Skeletal muscle satellite cell (primary cell): ENCODE measurements around the gene CHST12.

ENCODE experiments used
- H3K27me3 ChIP-seq: 2 replicates; pipeline ENCODE4 v1.7.0; 2013; ENCODE audit warnings: low read length; ENCODE audit not compliant: control insufficient read depth, insufficient read depth
- H3K36me3 ChIP-seq: 2 replicates; pipeline ENCODE4 v1.7.0; 2013; ENCODE audit warnings: mild to moderate bottlenecking, control low read depth, low read length; ENCODE audit not compliant: insufficient read depth
- H3K4me1 ChIP-seq: 2 replicates; pipeline ENCODE4 v1.7.0; 2013; ENCODE audit warnings: low read length; ENCODE audit not compliant: control insufficient read depth, insufficient read depth
- H3K4me2 ChIP-seq: 2 replicates; pipeline ENCODE4 v1.7.0; 2013; ENCODE audit warnings: mild to moderate bottlenecking, low read length
- H3K4me3 ChIP-seq: 2 replicates; pipeline ENCODE4 v1.7.0; 2013; ENCODE audit warnings: low read length
- H3K9ac ChIP-seq: 2 replicates; pipeline ENCODE4 v1.7.0; 2013; ENCODE audit warnings: mild to moderate bottlenecking, low read depth, low read length, moderate library complexity
- H3K9me3 ChIP-seq: replicated peaks from 2 replicates; pipeline ENCODE4 v1.7.0; 2013; ENCODE audit warnings: mild to moderate bottlenecking, control low read depth, low read length

The CHST12 gene

GRCh38 chr7:2471022-2471329, 67.6 kb downstream of the CHST12 start:
- Histone ChIP-seq H3K4me3 (no peak overlapping the region), H3K4me1 (peaks cover 13% of the 10 kb centered on the region), H3K9me3 (no peaks in the 10 kb centered on the region), H3K36me3 (no peaks in the 10 kb centered on the region), H3K27me3 (peaks cover 12% of the 10 kb centered on the region), H3K9ac (no peak overlapping the region), H3K4me2 (no peak overlapping the region)

DNA sequence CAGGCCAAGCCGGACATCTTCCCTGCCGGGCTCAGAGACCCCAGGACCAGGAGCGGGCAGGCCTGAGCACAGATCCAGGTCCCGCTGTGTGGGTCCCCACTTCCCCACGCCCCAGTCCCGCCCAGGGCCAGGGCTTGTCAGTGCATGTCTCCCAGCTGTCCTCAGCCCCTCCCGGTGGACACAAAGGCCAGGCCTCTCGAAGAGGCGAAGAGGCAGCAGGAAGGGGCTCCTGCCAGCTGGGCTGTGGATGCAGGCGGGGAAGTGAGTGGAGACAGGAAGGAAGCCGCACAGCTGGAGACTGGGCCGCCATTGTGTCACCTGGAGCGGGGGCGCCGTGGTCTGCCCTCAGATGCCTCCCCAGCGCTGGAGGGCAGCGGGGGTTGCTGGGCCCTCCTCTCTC, 68.0 kb downstream of the CHST12 start:
- Histone ChIP-seq H3K9ac (no peak overlapping the region), H3K4me2 (no peak overlapping the region), H3K4me1 (peaks cover 13% of the 10 kb centered on the region), H3K4me3 (no peak overlapping the region), H3K9me3 (no peaks in the 10 kb centered on the region), H3K36me3 (no peaks in the 10 kb centered on the region), H3K27me3 (peaks cover 10% of the 10 kb centered on the region)

GRCh38 chr7:2472739-2473138, 69.3 kb downstream of the CHST12 start:
- no peak overlapping the region for H3K9ac ChIP-seq
- H3K4me1 ChIP-seq: peaks cover 17% of the 10 kb centered on the region
- H3K4me2 ChIP-seq: no peak overlapping the region
- no peak overlapping the region for H3K4me3 ChIP-seq
- peaks cover 10% of the 10 kb centered on the region for H3K27me3 ChIP-seq
- H3K36me3 ChIP-seq: no peaks in the 10 kb centered on the region
- no peaks in the 10 kb centered on the region for H3K9me3 ChIP-seq

GRCh38 chr7:2473496-2474180, 70.2 kb downstream of the CHST12 start:
- Histone ChIP-seq H3K4me1 (peaks cover 26% of the 10 kb centered on the region), H3K4me3 (no peak overlapping the region), H3K9ac (no peak overlapping the region), H3K27me3 (peaks cover 10% of the 10 kb centered on the region), H3K4me2 (no peak overlapping the region), H3K9me3 (no peaks in the 10 kb centered on the region), H3K36me3 (no peaks in the 10 kb centered on the region)

GRCh38 chr7:2474224-2474623, 70.8 kb downstream of the CHST12 start:
- Histone ChIP-seq H3K27me3 (peaks cover 13% of the 10 kb centered on the region), H3K9ac (no peak overlapping the region), H3K4me1 (peaks cover 32% of the 10 kb centered on the region)

DNA sequence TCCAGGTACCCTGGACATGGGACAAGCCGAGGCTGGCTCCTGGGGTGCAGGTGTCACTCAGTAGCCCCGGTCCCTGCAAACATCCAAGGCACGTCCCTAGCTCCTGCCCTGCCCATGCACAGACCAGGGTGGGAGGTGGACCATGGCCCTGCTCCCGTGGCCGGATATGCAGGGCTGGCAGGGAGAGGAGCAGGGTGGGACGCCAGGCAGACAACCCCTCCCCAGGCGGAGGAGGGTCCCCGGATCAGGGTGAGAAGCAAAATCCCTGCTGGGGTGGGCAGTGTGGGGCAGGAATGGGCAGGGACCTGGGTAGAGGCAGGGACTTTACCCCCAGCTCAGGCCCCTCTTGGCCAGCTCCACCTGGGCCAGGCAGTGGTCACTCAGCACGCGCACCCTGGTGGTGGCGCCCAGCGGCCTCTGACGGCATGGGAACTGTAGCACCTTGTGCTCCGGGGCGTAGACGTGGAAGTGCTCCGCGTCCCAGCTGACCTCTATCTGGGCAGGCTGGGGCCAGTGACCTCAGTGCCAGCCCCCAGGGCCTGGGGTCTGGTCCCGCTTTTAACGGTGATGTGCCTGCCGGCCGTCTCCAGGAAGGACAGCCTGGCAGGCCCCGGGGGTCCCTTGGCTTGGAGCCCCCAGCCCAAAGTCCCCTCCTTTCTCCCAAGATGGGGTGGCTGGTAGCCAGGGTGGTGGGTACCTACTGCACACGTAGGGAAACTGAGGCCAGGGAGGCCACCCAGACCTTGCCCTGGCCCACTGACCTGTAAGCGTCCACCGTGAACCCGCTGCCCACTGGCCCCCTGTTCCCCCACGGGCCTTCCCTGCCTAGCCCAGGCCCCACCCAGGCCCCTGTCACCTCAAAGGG, 71.6 kb downstream of the CHST12 start:
- H3K4me2 ChIP-seq: no peak overlapping the region
- no peaks in the 10 kb centered on the region for H3K9me3 ChIP-seq
- no peak overlapping the region for H3K9ac ChIP-seq
- H3K36me3 ChIP-seq: no peaks in the 10 kb centered on the region
- H3K27me3 ChIP-seq: peaks cover 17% of the 10 kb centered on the region
- H3K4me1 ChIP-seq: peaks cover 40% of the 10 kb centered on the region
- H3K4me3 ChIP-seq: no peak overlapping the region

More at GRCh38 chr7:2474224-2474623, 70.8 kb downstream of the CHST12 start:
- Histone ChIP-seq H3K9me3 (no peaks in the 10 kb centered on the region), H3K4me3 (no peak overlapping the region), H3K36me3 (no peaks in the 10 kb centered on the region), H3K4me2 (no peak overlapping the region)

DNA sequence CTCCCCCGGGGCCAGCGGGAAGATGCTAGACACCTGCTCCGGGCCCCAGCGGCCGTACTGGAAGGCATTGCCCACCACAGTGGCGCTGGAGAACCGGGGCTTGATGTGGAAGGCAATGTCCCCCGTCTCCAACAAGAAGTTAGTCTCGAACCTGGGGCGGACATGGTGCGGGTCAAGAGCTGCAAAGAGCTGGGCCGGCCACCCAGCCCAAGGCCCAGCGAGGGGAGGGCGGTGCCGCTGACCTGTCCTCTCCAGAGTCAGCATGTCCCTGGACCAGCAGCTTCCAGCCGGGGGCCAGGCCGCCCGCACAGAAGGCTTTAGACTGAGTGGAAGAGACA, 72.2 kb downstream of the CHST12 start:
- H3K4me1 ChIP-seq: peaks cover 37% of the 10 kb centered on the region
- no peak overlapping the region for H3K9ac ChIP-seq
- peaks cover 13% of the 10 kb centered on the region for H3K27me3 ChIP-seq
- H3K36me3 ChIP-seq: no peaks in the 10 kb centered on the region
- H3K4me2 ChIP-seq: no peak overlapping the region
- no peak overlapping the region for H3K4me3 ChIP-seq
- H3K9me3 ChIP-seq: no peaks in the 10 kb centered on the region

DNA sequence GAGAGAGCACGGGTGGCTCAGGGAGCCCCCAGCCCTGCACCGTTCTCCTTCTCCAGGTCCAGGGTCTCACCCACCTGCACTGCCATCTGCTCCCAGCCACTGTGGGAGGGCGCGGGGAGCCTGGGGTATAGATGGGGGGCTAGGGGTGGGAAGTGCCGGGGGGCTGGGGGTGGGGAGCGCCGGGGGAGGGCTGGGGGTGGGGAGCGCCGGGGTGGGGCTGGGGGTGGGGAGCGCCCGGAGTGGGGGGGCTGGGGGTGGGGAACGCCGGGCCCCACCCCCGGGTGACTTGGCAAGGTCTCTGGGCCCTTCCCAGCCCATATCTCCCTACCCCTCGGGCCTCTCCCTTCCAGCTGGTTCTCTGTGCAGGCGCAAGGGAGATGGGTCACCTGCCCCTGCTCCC, 72.9 kb downstream of the CHST12 start, which contains the start of gene GRIFIN:
Gene GRIFIN, minus strand, starts transcription at position 101 of the 400 bp plus-strand sequence. Its CDS starts 15 bp downstream, at position 86.
- Histone ChIP-seq H3K4me3 (no peak within 1 kb of the TSS), H3K4me2 (no peak within 1 kb of the TSS), H3K9me3 (no peaks in the 10 kb centered on the region), H3K36me3 (no peaks in the 10 kb centered on the region), H3K9ac (no peak within 1 kb of the TSS), H3K27me3 (peaks cover 11% of the 10 kb centered on the region), H3K4me1 (peaks cover 31% of the 10 kb centered on the region)

DNA sequence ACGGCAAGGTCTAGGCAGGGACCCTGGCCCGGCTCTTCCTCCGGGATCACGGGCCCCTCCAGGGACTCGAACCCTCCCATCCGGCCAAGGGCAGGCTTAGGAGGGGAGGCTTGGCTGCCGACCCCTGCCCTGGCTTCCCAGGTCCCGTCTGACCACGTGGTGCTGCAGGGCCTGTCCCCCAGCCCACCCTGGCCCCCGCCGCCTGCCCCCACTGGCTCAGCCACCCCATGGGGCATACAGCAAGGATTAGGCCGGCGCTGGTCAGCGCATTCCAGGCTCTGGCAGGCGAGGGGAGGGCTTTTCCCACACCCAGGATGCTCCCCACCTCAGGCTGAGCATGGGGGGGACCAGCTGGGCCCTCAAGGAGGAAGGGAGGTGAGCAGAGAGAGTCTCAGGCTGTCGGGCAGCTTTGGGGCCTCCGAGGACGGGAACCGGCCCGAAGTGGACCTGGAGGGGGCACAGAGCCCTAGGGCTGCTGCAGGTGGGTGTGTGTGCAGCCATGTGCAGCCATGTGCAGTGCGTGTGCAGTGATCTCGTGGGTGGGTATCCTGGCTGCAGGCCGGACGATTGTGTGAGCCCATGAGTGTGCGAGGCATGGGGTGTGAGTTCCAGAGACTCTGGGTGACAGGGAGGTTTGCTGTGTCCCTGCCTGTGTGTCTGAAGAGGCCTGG, 73.5 kb downstream of the CHST12 start:
- Histone ChIP-seq H3K27me3 (peaks cover 11% of the 10 kb centered on the region), H3K9ac (no peak overlapping the region), H3K4me2 (no peak overlapping the region), H3K4me1 (peaks cover 27% of the 10 kb centered on the region), H3K9me3 (no peaks in the 10 kb centered on the region), H3K36me3 (no peaks in the 10 kb centered on the region), H3K4me3 (no peak overlapping the region)

- Histone ChIP-seq H3K9ac (no peak overlapping the region), H3K36me3 (no peaks in the 10 kb centered on the region), H3K9me3 (peaks cover 1% of the 10 kb centered on the region), H3K27me3 (peaks cover 11% of the 10 kb centered on the region), H3K4me3 (no peak overlapping the region), H3K4me2 (peak overlapping the region; percentile 60), H3K4me1 (peaks cover 27% of the 10 kb centered on the region)
Observed at GRCh38 chr7:2477447-2478398, 74.3 kb downstream of the CHST12 start.

- H3K4me3 ChIP-seq: no peak overlapping the region
- peaks cover 6% of the 10 kb centered on the region for H3K9me3 ChIP-seq
- no peaks in the 10 kb centered on the region for H3K36me3 ChIP-seq
- no peak overlapping the region for H3K9ac ChIP-seq
- H3K4me2 ChIP-seq: peak overlapping the region; percentile 19
- peaks cover 27% of the 10 kb centered on the region for H3K4me1 ChIP-seq
- H3K27me3 ChIP-seq: peaks cover 11% of the 10 kb centered on the region
Observed at GRCh38 chr7:2478399-2478785, 75.0 kb downstream of the CHST12 start.
